HG03342 (cell line): ENCODE results near the gene MAP3K4.

ENCODE experiments used
- ATAC-seq: cut with Tn5 transposase; IDR thresholded peaks from one replicate; pipeline ENCODE4 v1.9.1; 2021; ENCODE audit warnings: mild to moderate bottlenecking, moderate library complexity; ENCODE audit not compliant: unreplicated experiment

MAP3K4 gene

DNA sequence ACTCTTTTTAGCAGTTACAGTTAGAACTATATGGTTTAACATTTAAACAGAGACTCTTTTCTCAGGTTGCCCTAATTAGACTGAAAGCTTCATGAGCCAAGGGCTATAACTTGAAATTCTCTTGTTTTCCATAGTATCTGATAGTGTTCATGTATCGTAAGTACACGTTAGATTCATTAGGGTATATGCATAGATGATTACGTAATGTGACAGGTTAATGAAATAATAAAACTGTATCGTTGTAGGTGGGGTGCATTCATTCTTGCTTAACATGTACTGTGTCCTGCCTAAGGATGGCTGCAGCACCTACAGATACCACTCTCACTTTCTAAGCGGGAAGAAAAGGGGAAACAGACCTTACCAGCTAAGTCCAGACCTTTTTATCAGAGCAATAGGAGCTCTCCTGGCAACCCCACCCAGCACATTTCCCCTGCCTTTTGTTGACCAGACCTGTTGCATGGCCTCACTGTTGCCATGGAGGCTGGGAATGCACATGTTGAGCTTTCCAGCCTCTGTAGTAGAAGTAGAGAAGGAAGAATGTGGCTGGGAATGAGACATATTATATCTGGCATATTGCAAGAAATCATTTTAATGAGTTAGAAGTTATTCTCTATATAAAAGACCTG lies 83.0 kb downstream of the MAP3K4 start:
- no peak for ATAC-seq

DNA sequence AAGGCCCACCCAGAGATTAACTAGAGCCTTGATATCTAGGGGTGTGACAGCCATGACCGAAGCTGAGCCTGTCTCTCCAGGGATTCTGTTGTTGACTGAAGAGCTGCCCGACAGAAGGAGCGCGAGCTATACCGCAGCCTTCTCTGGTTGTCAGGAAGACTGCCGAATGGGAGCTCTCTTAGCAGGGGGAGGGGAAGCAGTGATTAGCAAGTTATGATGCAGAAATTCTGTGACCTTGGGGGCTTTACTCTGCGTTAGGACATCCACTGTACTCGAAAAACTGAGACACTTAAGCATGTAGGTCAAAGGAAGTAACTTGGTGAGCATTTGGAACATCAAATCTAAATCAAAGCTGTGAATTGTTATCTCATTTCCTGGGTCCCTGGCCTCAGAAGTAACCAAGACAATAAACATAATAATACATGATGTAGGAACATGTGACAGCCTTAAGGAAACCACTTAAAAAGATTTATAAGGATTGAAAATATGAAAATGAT lies 84.7 kb downstream of the MAP3K4 start:
- ATAC-seq = no peak

DNA sequence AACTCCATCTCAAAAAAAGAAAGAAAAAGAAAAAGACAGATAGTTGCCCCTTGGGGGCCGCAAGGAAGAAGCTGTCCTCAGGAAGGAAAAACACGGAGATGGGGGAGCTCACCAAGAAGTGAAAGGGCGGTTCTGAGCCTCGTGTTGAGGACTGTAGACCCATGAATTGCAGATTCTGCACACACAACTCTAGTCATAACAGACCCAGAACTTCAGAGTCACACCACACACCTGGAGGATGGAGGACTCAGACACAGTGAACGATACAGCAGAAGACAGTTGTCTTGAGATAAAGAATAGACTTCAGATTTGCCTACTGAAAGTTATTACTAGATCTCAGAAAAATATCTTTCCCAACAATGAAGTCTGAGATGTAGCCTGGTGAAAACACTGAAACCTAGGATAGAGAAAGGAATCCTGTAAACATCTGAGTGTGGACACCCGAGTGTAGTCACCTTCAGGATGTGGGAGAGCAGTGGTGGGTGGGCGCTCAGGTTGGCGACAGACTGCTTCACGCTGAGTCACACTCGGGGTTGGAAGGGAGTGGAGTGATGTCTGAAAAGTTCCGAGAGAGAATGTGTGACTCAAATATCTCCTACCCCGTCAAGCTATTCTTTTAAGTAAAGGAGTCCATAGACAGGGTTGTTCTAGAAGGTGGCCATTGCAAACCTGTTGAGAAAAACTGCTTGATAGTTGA lies 88.1 kb downstream of the MAP3K4 start:
- ATAC-seq = no peak

- no peak for ATAC-seq
Measured at GRCh38 chr6:161080263-161080970, 88.8 kb downstream of the MAP3K4 start.

DNA sequence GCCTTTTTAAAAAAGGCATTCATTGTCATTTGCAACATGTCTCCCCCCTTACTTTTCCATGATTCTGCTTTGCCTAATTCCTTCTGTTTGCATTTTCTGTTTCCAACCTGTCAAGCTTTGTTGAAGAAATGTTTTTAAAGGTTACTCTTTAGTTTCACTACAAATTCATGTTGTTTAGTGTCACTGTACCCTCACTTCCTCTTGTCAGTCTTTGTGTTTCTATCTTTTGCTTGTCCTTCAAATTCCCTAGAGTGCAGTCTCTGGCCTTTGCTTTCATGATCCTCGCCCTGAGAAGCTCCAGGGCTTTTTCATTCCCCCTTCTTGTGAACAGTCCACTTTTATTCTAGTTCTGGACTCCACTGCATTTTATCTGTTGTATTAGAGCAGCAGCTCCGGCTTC lies 90.6 kb downstream of the MAP3K4 start:
- ATAC-seq = no peak

GRCh38 chr6:161085246-161085645 lies 93.7 kb downstream of the MAP3K4 start:
- no peak for ATAC-seq

DNA sequence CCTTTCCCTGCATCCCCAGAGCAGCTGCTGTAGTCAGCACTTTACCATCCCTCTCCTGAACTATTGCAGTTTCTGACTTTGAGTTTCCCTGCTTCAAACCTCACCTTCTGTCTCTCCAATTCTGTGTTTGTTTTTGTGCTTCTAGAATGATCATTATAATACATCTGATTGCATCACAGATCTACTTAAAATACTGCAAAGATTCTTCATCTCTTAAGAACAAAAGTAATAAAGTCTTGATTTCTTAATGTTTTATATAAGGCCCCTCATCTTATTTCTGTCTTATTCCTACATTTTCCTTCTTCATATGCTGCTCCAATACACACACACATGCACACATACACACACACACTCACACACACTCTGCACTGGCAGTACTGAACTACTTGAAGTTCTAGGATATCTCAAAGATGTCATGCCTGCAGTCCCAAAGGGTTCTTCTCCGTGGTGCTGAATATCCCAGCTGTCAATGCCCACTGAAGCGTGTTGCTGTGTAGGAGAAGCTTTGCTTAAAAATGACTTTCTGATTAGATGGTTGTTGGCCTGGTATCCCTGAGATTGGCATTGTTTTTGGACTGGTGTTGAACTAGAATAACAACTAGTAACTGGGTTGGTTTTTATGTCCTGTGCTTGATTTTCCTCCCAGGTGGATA lies 97.2 kb downstream of the MAP3K4 start:
- ATAC-seq = no peak

GRCh38 chr6:161091151-161091550 lies 99.6 kb downstream of the MAP3K4 start:
- ATAC-seq = no peak

DNA sequence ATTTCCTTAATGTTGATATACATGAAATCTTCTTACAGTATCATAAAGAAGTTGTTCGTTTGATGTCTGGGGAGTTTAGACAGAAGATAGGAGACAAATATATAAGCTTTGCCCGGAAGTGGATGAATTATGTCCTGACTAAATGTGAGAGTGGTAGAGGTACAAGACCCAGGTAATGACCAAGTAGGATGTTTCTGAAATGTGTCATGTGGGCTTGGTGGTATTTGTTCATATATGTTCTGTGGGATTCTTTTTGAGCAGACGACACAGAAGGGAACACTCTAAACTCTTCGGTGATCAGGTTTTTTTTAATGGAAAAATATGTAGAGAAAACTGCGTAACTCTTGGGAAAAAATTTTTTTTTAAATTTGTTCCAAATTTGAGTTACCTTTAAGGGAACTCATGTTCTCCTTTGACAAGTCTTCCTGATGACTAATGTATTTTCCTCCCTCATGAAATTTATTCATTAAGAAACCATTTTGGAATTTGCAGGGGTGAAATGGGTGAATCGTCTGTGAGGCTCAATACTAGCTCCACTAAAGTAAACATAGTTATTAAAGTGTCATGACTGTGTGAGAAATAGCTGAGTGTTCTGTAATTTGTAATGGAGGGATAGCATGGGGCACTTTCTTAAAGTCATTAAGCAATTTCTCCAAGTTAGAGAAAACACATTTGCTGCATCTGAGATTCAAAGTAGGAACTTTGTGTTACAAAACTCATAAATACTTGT lies 100.6 kb downstream of the MAP3K4 start:
- ATAC-seq = no peak

DNA sequence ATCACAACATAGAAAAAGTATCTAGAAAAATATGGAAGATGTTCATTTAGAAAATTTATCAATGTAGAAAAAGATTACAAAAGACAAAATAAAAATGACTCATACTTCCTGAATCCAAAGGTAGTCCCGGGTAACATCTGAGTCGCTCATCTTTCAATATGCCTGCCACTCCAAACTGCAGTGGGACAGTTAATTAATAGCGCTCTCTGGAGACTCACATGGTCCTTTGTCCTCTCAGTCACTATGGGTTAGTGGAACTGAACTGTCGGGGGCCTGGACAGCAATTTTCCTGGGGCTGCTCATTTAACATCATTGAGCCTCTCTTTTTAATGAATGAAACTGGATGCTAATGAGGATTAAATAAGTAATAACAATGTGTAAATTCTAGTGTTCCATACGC lies 103.4 kb downstream of the MAP3K4 start:
- no peak for ATAC-seq

- ATAC-seq = no peak
Measured at GRCh38 chr6:161095916-161096315, 104.3 kb downstream of the MAP3K4 start.

DNA sequence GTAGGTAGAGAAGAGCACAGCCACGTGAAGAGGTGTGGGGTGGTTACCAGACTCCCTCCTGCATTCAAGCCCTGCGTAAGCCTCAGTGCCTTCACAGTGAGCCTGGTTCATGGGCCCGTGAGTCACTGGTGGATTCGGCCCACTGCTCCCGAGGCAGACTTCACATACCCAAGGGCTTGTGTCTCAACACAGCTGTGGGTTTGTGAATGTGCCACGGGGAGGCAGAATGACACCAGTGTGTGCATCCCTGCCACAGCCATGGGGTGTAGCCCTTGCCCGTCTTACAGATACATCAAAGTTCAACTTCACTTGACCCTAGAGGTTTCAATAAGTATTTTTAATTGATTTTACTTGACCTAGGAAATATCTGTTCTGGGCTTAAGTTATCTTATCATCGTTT lies 108.5 kb downstream of the MAP3K4 start:
- no peak for ATAC-seq

- ATAC-seq = no peak
Measured at GRCh38 chr6:161101517-161101916, 109.9 kb downstream of the MAP3K4 start.

- ATAC-seq = no peak
Measured at GRCh38 chr6:161103475-161103874, 111.9 kb downstream of the MAP3K4 start.

DNA sequence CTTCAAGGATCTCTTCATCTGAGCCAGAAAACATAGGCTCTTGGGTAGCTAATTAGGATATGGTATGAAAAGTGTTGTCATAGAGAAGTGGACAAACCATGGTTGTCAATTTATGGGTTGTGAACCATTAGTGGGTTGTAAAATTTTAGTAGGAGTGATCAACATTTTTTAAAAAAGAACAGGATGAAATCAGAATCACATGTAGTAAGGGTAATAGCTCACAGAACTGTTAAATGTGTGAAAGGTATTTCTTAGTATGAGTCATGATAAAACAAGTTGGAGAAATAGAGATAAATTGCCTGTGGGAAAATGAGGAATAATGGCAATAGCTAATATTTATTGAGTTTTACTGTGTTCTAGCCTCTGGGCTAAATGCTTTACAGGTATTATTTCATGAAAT lies 113.4 kb downstream of the MAP3K4 start:
- ATAC-seq = no peak

DNA sequence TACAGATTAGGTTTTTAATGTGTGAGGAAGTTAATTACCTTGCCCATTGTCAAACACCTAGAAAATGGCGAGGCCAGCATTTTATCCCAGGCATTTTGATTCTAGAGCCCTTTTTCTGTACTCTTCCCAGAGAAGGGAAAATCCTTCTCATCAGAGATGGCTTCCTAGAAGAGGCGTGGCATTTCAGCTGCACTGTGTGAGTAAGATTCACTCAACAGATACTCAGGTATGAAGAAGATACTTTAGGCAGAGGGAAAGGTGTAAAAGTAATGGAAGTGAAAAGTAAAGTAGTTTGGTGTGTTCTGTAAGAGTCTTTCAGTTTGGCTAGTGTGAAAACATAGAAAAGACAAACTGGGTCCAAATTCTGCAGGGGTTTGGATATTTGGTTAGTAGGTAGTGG lies 113.8 kb downstream of the MAP3K4 start:
- no peak for ATAC-seq

GRCh38 chr6:161107779-161108730 lies 116.5 kb downstream of the MAP3K4 start:
- no peak for ATAC-seq

- ATAC-seq = no peak
Measured at GRCh38 chr6:161108916-161109315, 117.3 kb downstream of the MAP3K4 start.

GRCh38 chr6:161109366-161109765 lies 117.8 kb downstream of the MAP3K4 start:
- no peak for ATAC-seq
